ENCODE measurements around the gene PNLIP. TPM values are rescaled to one million over a fixed set of nuclear protein-coding genes. Genes with fewer than 3 reads are reported as not detected.

The PNLIP gene
- total RNA-seq, 2 donors from 2014 or later: 5.0 TPM; not detected in 1

DNA sequence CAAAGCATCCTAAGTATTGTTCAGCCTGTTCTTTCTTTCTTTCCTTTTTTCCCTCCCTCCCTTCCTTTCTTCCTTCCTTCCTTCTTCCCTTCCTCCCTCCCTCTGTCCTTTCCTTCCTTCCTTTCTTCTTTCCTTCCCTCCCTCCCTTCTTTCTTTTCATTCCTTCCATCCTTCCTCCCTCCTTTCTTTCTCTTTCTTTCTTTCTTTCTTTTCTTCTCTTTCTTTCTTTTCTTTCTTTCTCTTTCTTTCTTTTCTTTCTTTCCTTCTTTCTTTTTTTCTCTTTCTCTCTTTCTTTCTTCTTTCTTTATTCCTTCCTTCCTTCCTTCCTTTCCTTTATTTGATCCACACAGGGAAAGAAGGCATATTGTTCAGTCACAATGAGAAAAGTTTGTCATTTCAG, 21.2 kb downstream of the PNLIP start:
- TF ChIP-seq, protein P1, sequence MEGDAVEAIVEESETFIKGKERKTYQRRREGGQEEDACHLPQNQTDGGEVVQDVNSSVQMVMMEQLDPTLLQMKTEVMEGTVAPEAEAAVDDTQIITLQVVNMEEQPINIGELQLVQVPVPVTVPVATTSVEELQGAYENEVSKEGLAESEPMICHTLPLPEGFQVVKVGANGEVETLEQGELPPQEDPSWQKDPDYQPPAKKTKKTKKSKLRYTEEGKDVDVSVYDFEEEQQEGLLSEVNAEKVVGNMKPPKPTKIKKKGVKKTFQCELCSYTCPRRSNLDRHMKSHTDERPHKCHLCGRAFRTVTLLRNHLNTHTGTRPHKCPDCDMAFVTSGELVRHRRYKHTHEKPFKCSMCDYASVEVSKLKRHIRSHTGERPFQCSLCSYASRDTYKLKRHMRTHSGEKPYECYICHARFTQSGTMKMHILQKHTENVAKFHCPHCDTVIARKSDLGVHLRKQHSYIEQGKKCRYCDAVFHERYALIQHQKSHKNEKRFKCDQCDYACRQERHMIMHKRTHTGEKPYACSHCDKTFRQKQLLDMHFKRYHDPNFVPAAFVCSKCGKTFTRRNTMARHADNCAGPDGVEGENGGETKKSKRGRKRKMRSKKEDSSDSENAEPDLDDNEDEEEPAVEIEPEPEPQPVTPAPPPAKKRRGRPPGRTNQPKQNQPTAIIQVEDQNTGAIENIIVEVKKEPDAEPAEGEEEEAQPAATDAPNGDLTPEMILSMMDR (IDR thresholded peaks at IDR 0.05): no peak
- no peak overlapping the region for H3K27ac ChIP-seq
- H3K4me1 ChIP-seq: no peaks in the 10 kb centered on the region
- no peak overlapping the region for H3K4me3 ChIP-seq
- H3K27me3 ChIP-seq: no peaks in the 10 kb centered on the region
- DNase-seq: no peak
- H3K9me3 ChIP-seq: no peaks in the 10 kb centered on the region
- no peak overlapping the region for H3K9ac ChIP-seq (ENCODE audit: low read depth in 2 of 2, low read length in 2 of 2)
- intact Hi-C loops (cut with DNase I): no loop called here
- no peaks in the 10 kb centered on the region for H3K36me3 ChIP-seq

- Histone ChIP-seq H3K4me1 (no peaks in the 10 kb centered on the region), H3K4me3 (no peak overlapping the region), H3K27me3 (no peaks in the 10 kb centered on the region), H3K36me3 (no peaks in the 10 kb centered on the region), H3K9ac (ENCODE audit: low read depth in 2 of 2, low read length in 2 of 2) (no peak overlapping the region), H3K9me3 (no peaks in the 10 kb centered on the region), H3K27ac (no peak overlapping the region)
- intact Hi-C loops (cut with DNase I): no loop called here
- TF ChIP-seq, protein P1 (IDR thresholded peaks at IDR 0.05): no peak
- DNase-seq: no peak
Observed at GRCh38 chr10:116567335-116567734, 21.6 kb downstream of the PNLIP start.

DNA sequence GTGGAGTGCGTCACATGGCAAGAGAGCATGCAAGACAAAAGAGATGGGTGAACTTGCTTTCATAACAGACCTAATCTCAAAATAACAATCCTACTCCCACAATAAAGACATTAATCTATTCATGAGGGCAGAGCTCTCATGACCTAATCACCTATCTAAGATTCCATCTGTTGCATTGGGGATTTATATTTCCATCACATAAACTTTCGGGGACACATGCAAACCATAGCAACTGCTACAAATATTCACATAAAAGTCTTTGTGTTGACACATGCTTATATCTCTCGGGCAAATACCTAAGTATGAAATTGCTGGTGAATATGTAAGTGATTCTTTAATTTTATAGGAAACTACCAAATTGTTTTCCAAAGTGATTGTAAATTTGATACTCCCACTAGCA, 29.1 kb downstream of the PNLIP start:
- no peaks in the 10 kb centered on the region for H3K4me1 ChIP-seq
- H3K4me3 ChIP-seq: no peak overlapping the region
- H3K27ac ChIP-seq: no peak overlapping the region
- no peak for DNase-seq
- H3K36me3 ChIP-seq: no peaks in the 10 kb centered on the region
- H3K9me3 ChIP-seq: no peaks in the 10 kb centered on the region
- intact Hi-C loops (cut with DNase I): no loop called here
- no peak overlapping the region for H3K9ac ChIP-seq (ENCODE audit: low read depth in 2 of 2, low read length in 2 of 2)
- H3K27me3 ChIP-seq: no peaks in the 10 kb centered on the region
- TF ChIP-seq, protein P1 (IDR thresholded peaks at IDR 0.05): no peak

DNA sequence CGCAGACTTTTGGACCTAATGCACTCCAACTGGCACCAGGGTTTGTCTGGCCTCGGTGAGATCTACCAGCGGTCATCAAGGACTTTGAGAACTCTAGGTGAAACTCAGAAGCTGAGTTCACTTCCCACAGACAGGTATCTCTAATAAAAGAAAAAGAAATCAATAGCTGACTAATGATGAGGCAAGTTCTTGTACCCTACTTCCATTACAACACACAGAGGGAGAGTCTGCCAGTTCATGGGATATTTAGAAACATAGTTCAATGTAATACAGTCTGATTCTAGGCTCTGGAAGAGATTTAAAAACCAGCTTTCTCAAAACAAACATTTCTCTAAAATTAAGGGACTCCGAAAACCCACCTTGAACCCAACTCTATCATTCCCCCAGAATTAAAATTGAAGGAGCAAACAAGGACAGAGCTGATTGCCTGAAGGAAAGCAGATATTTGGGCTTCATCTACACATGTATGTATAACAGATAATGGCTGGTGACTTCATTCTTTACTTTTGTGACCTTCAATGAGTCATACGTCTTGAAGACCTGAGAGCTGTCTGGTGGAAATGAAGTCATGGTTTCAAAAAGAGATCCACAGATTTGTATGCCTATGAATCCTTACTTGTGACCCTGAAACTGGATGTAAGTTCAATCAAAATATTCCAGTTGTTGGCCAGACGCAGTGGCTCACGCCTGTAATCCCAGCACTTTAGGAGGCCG, 42.3 kb downstream of the PNLIP start:
- Histone ChIP-seq H3K36me3 (no peaks in the 10 kb centered on the region), H3K9ac (ENCODE audit: low read depth in 2 of 2, low read length in 2 of 2) (no peak overlapping the region), H3K9me3 (no peaks in the 10 kb centered on the region), H3K27ac (no peak overlapping the region), H3K27me3 (no peaks in the 10 kb centered on the region), H3K4me1 (peaks cover 5% of the 10 kb centered on the region), H3K4me3 (no peak overlapping the region)
- TF ChIP-seq, protein P1 (IDR thresholded peaks at IDR 0.05): no peak
- intact Hi-C loops (cut with DNase I): no loop called here
- DNase-seq: no peak

- Histone ChIP-seq H3K4me1 (peaks cover 5% of the 10 kb centered on the region), H3K9ac (ENCODE audit: low read depth in 2 of 2, low read length in 2 of 2) (no peak overlapping the region), H3K9me3 (no peaks in the 10 kb centered on the region), H3K27me3 (no peaks in the 10 kb centered on the region), H3K36me3 (no peaks in the 10 kb centered on the region), H3K4me3 (no peak overlapping the region), H3K27ac (no peak overlapping the region)
- no peak for DNase-seq
- TF ChIP-seq, protein P1 (IDR thresholded peaks at IDR 0.05): no peak
- intact Hi-C loops (cut with DNase I): no loop called here
Observed at GRCh38 chr10:116588995-116589394, 43.3 kb downstream of the PNLIP start.
